GM12873 (cell line): ENCODE data around the gene UNC80.

Source experiments
- CTCF ChIP-seq: IDR thresholded peaks from 2 replicates; pipeline ENCODE4 v1.5.1; 2012; ENCODE audit warnings: low read depth, mild to moderate bottlenecking, moderate library complexity, low read length, control low read depth; ENCODE audit not compliant: insufficient read depth; ENCODE audit errors: missing control alignments

The UNC80 gene

GRCh38 chr2:209908511-209908910, 136.9 kb downstream of the UNC80 start:
- TF ChIP-seq CTCF, result no peak

- no peak for TF ChIP-seq CTCF
These were observed 139.9 kb downstream of the UNC80 start for GRCh38 chr2:209911486-209911885.

- TF ChIP-seq CTCF, result no peak
These were observed 142.2 kb downstream of the UNC80 start for GRCh38 chr2:209913786-209914345.

- no peak for TF ChIP-seq CTCF
These were observed 145.6 kb downstream of the UNC80 start for GRCh38 chr2:209917154-209917771.

GRCh38 chr2:209918251-209918650, 146.6 kb downstream of the UNC80 start:
- TF ChIP-seq CTCF, result no peak

GRCh38 chr2:209922116-209922515, 150.5 kb downstream of the UNC80 start:
- TF ChIP-seq CTCF, result no peak

- no peak for TF ChIP-seq CTCF
These were observed 157.7 kb downstream of the UNC80 start for GRCh38 chr2:209929369-209929768.
